ENCODE results near the gene PRKCH. TPM values are rescaled to one million over a fixed set of nuclear protein-coding genes. Genes with fewer than 3 reads are reported as not detected.
A peak's percentile ranks its signal among the peaks of the same experiment; 100 is the strongest.

PRKCH gene
- total and polyA plus RNA-seq, 7 donors = 4.2 to 19.9 (median 10.0) TPM

DNA sequence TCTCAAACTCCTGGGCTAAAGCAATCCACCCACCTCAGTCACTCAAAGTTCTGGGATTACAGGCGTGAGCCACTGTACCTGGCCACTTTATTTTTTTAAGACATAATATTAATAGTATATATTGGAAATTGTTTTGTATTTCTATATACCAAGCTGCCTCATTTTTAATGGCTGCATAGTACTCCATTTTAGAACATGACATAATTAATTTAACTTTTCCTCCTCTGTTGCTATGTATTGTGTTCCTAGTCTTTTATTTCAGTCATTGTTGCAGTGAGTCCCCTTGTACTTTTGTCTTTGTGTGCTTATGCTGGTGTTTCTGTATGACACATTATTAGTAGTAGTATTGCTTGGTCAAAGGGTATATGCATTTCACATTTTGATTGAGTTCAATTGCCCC is 138.7 kb downstream of the PRKCH start:
- 94 to 97% methylated on average over 1 of the region's 1 CpG for WGBS, 2 donors
- TF ChIP-seq POLR2A (IDR thresholded peaks at IDR 0.05) (no peak), POLR2AphosphoS5 (IDR thresholded peaks at IDR 0.05) (no peak), EP300 (IDR thresholded peaks at IDR 0.05) (no peak)
- TF ChIP-seq, protein P1, sequence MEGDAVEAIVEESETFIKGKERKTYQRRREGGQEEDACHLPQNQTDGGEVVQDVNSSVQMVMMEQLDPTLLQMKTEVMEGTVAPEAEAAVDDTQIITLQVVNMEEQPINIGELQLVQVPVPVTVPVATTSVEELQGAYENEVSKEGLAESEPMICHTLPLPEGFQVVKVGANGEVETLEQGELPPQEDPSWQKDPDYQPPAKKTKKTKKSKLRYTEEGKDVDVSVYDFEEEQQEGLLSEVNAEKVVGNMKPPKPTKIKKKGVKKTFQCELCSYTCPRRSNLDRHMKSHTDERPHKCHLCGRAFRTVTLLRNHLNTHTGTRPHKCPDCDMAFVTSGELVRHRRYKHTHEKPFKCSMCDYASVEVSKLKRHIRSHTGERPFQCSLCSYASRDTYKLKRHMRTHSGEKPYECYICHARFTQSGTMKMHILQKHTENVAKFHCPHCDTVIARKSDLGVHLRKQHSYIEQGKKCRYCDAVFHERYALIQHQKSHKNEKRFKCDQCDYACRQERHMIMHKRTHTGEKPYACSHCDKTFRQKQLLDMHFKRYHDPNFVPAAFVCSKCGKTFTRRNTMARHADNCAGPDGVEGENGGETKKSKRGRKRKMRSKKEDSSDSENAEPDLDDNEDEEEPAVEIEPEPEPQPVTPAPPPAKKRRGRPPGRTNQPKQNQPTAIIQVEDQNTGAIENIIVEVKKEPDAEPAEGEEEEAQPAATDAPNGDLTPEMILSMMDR (IDR thresholded peaks at IDR 0.05) = no peak
- H3K4me1 ChIP-seq = no peaks in the 10 kb centered on the region
- DNase-seq = no peak
- H3K9me3 ChIP-seq = no peaks in the 10 kb centered on the region
- H3K4me3 ChIP-seq = no peak overlapping the region
- intact Hi-C loops (cut with DNase I) = loop anchor here (5.0 kb wide), 1 partner anchor 272 kb away; no protein-coding TSS in a partner anchor
- H3K36me3 ChIP-seq = peaks cover 0 to 4% (median 0%) of the 10 kb centered on the region in 4 donors
- H3K27ac ChIP-seq = no peak overlapping the region
- H3K27me3 ChIP-seq = peaks cover 0 to 14% (median 0%) of the 10 kb centered on the region in 3 donors

DNA sequence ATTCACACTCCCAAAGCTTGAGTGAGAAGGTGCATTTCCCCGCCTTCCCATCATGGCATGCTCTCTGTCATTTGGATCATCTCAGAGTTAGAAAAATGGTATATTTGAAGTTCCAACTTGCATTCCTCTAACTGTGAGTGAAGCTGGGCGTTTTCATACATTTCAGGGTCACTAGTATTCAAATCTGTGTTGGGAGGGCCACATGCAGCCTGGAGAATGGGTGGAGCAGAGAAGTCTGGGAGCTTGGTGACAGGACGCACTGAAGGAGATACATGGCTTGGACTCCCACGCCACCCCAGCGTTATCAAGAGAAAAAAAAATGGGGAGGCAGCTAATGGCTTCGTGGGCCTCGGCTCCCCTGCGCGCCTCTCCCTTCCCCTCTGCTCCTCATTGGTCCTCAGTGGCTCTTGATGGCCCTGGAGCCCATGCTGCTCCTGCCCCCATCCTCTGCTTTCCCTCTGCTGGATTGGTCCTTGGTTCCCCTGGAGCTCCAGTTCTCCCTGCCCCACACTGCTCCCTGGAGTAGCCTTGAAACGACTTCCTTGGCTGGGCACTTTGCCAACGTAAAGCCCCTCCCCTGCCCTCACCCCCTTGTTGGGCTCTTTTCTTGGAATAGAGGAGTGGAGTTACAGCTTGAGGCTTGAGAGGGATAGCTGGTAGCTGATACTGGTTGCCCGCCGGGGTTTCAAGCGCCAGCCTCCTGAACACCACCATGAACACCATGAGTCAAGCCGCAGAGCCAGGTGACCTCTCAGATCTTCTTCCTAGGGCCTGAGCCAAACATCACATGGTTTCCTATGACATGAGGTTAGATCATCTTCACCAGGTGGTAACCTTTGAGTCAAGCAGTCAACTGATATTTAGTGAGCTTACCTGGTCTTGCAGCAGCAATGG is 139.6 kb downstream of the PRKCH start:
- no peak overlapping the region for H3K4me3 ChIP-seq
- TF ChIP-seq EP300 (IDR thresholded peaks at IDR 0.05) (no peak), POLR2A (IDR thresholded peaks at IDR 0.05) (no peak), POLR2AphosphoS5 (IDR thresholded peaks at IDR 0.05) (no peak)
- TF ChIP-seq, protein P1 (IDR thresholded peaks at IDR 0.05) = no peak
- H3K27me3 ChIP-seq = peaks cover 0 to 14% (median 0%) of the 10 kb centered on the region in 3 donors
- H3K9me3 ChIP-seq = no peaks in the 10 kb centered on the region
- no peaks in the 10 kb centered on the region for H3K4me1 ChIP-seq
- WGBS, 2 donors = 79 to 80% methylated on average over 15 of the region's 15 CpGs
- intact Hi-C loops (cut with DNase I) = loop anchor here (1.0 to 5.0 kb wide), 2 partner anchors 271 to 376 kb away; no protein-coding TSS in a partner anchor
- peaks cover 0 to 4% (median 0%) of the 10 kb centered on the region in 4 donors for H3K36me3 ChIP-seq
- no peak for DNase-seq
- H3K27ac ChIP-seq = no peak overlapping the region

- TF ChIP-seq, protein P1 (IDR thresholded peaks at IDR 0.05) = peak; percentile 64 to 76 (median 74)
- no peak for TF ChIP-seq EP300 (IDR thresholded peaks at IDR 0.05)
- 47 to 52% methylated on average over 7 of the region's 7 CpGs for WGBS, 2 donors
- Histone ChIP-seq H3K4me1 (no peaks in the 10 kb centered on the region), H3K9me3 (no peaks in the 10 kb centered on the region), H3K27me3 (peaks cover 0 to 11% (median 0%) of the 10 kb centered on the region in 3 donors), H3K36me3 (peaks cover 0 to 4% (median 0%) of the 10 kb centered on the region in 4 donors), H3K27ac (no peak overlapping the region), H3K4me3 (no peak overlapping the region)
- intact Hi-C loops (cut with DNase I) = loop anchor here (1.0 to 5.0 kb wide), 2 partner anchors 270 to 375 kb away; no protein-coding TSS in a partner anchor
- DNase-seq = no peak
Observed at GRCh38 chr14:61461808-61462275, 140.5 kb downstream of the PRKCH start.

GRCh38 chr14:61462566-61463193 is 141.3 kb downstream of the PRKCH start:
- no peak for DNase-seq
- Histone ChIP-seq H3K27ac (no peak overlapping the region), H3K9me3 (no peaks in the 10 kb centered on the region), H3K27me3 (peaks cover 0 to 7% (median 0%) of the 10 kb centered on the region in 3 donors), H3K36me3 (no peaks in the 10 kb centered on the region), H3K4me3 (no peak overlapping the region), H3K4me1 (no peaks in the 10 kb centered on the region)
- no peak for TF ChIP-seq POLR2AphosphoS5 (IDR thresholded peaks at IDR 0.05)
- no peak for TF ChIP-seq EP300 (IDR thresholded peaks at IDR 0.05)
- TF ChIP-seq POLR2A (IDR thresholded peaks at IDR 0.05) = no peak
- TF ChIP-seq, protein P1 (IDR thresholded peaks at IDR 0.05) = no peak
- 32 to 62% methylated on average over 4 of the region's 4 CpGs for WGBS, 2 donors
- intact Hi-C loops (cut with DNase I) = loop anchor here (5.0 kb wide), 1 partner anchor 270 kb away; no protein-coding TSS in a partner anchor

All from sigmoid colon (tissue), 7 donors.